Endothelial cell of umbilical vein (primary cell): ENCODE measurements around the gene FRYL. TPM values are rescaled to one million over a fixed set of nuclear protein-coding genes. Genes with fewer than 3 reads are reported as not detected.

Experiments
- BruUV-seq: library from RNA; stranded (reverse); fragments of 400-500 nt; replicated peaks from 2 replicates; lab custom pipeline; 2021; lab: Mats Ljungman, UMichigan
- CTCF ChIA-PET: fragments of 300-600, 350-600 bp; sonication (Branson Sonifier 250); formaldehyde crosslinking; loops from one replicate; lab custom pipeline; 2021; ENCODE audit warnings: antibody characterized with exemption, inconsistent platforms; lab: Charles Lee
- POLR2A ChIA-PET: fragments of 300-600, 350-600 bp; sonication (Branson Sonifier 250); formaldehyde crosslinking; loops from one replicate; lab custom pipeline; 2021; ENCODE audit warnings: antibody characterized with exemption, inconsistent platforms; lab: Charles Lee
- DNase-seq: peaks from one replicate; pipeline ENCODE4 v3.0.0-alpha.2; 2011; ENCODE audit warnings: low read depth, low spot score
- FAIRE-seq: peaks from 2 replicates; lab custom pipeline; 2011; peaks lifted over from hg19 to GRCh38; lab: Jason Lieb, UNC
- H2AFZ ChIP-seq: 2 replicates; pipeline ENCODE4 v1.6.0; 2012; ENCODE audit warnings: low read depth, low read length, control low read depth, inconsistent platforms
- H3K27ac ChIP-seq: 2 replicates; pipeline ENCODE4 v1.5.1; 2011; ENCODE audit warnings: low read depth, mild to moderate bottlenecking, control low read depth, low read length, moderate library complexity; ENCODE audit not compliant: insufficient read depth
- H3K27me3 ChIP-seq, 2 experiments: 2 replicates each; pipeline versions ENCODE4 v1.6.0 to v1.6.1; 2011; ENCODE audit warnings: low read length in 2 of 2, mixed read lengths in 1 of 2; ENCODE audit not compliant: control insufficient read depth in 2 of 2, insufficient read depth in 2 of 2
- H3K36me3 ChIP-seq, 2 experiments: 2 replicates in 1 of 2; 3 replicates in 1 of 2; pipeline ENCODE4 v1.5.1; 2011; ENCODE audit warnings: low read length in 2 of 2, mild to moderate bottlenecking in 1 of 2, moderate library complexity in 1 of 2; ENCODE audit not compliant: control insufficient read depth in 2 of 2, insufficient read depth in 2 of 2; ENCODE audit errors: extremely low read depth in 1 of 2
- H3K4me1 ChIP-seq: 3 replicates; pipeline ENCODE4 v1.5.1; 2011; ENCODE audit warnings: mild to moderate bottlenecking, low read length; ENCODE audit not compliant: control insufficient read depth, insufficient read depth; ENCODE audit errors: extremely low read depth
- H3K4me2 ChIP-seq: 2 replicates; pipeline ENCODE4 v1.6.1; 2011; ENCODE audit warnings: low read length, control low read depth, mixed read lengths; ENCODE audit not compliant: insufficient read depth
- H3K4me3 ChIP-seq, 3 experiments: fragments of 200-600 bp in 1 of 3; sonication (generic), shearing (Covaris generic) in 1 of 3; replicated peaks in 1 of 3; 2 replicates each; pipeline ENCODE4 v1.5.1; 2011 to 2016; ENCODE audit warnings: control low read depth in 3 of 3, low read length in 3 of 3, mild to moderate bottlenecking in 2 of 3, inconsistent platforms in 1 of 3, low read depth in 1 of 3, moderate library complexity in 1 of 3; ENCODE audit not compliant: insufficient read depth in 1 of 3
- H3K79me2 ChIP-seq: 2 replicates; pipeline ENCODE4 v1.6.0; 2012; ENCODE audit warnings: low read length, inconsistent platforms; ENCODE audit not compliant: control insufficient read depth, insufficient read depth
- H3K9ac ChIP-seq: replicated peaks from 2 replicates; pipeline ENCODE3; 2011; ENCODE audit warnings: low read length, control low read depth; ENCODE audit not compliant: insufficient read depth; ENCODE audit errors: extremely low read depth
- H3K9me1 ChIP-seq: replicated peaks from 3 replicates; pipeline ENCODE4 v1.6.0; 2011; ENCODE audit warnings: mild to moderate bottlenecking, low read length; ENCODE audit not compliant: control insufficient read depth, insufficient read depth; ENCODE audit errors: extremely low read depth
- H3K9me3 ChIP-seq: replicated peaks from 2 replicates; pipeline ENCODE4 v1.5.1; 2012; ENCODE audit warnings: low read length, inconsistent platforms; ENCODE audit not compliant: control insufficient read depth, insufficient read depth
- H4K20me1 ChIP-seq: replicated peaks from 2 replicates; pipeline ENCODE3; 2011; ENCODE audit warnings: mild to moderate bottlenecking, low read length; ENCODE audit not compliant: control insufficient read depth, insufficient read depth; ENCODE audit errors: extremely low read depth
- EZH2 ChIP-seq: IDR thresholded peaks from 2 replicates; pipeline ENCODE4 v1.6.1; 2012; ENCODE audit warnings: borderline replicate concordance, low read depth, mild to moderate bottlenecking, moderate library complexity, low read length, inconsistent platforms; ENCODE audit not compliant: severe bottlenecking
- FOS ChIP-seq: IDR thresholded peaks from 2 replicates; pipeline ENCODE4 v1.6.1; 2011; ENCODE audit warnings: mild to moderate bottlenecking, low read length, moderate library complexity, borderline replicate concordance; ENCODE audit not compliant: insufficient read depth
- GATA2 ChIP-seq: IDR thresholded peaks from 2 replicates; pipeline ENCODE4 v1.7.0; 2011; ENCODE audit warnings: low read depth, mild to moderate bottlenecking, moderate library complexity, mixed read lengths, low read length; ENCODE audit not compliant: insufficient read length, insufficient read depth
- JUN ChIP-seq: IDR thresholded peaks from 2 replicates; pipeline ENCODE4 v1.6.1; 2011; ENCODE audit warnings: borderline replicate concordance, low read depth; ENCODE audit not compliant: insufficient read length, insufficient read depth
- MYC ChIP-seq: IDR thresholded peaks from one replicate; pipeline ENCODE4 v1.6.1; 2011; ENCODE audit warnings: mild to moderate bottlenecking, low read depth, low read length
- POLR2A ChIP-seq: IDR thresholded peaks from 2 replicates; pipeline ENCODE4 v1.6.1; 2012; ENCODE audit warnings: low read depth, mild to moderate bottlenecking, control low read depth, low read length
- POLR2AphosphoS5 ChIP-seq: IDR thresholded peaks from 2 replicates; pipeline ENCODE4 v1.6.1; 2012; ENCODE audit warnings: low read depth, mild to moderate bottlenecking, control low read depth, low read length, moderate library complexity; ENCODE audit not compliant: insufficient read depth
- dilution Hi-C: fragments of 300-500 bp; cut with MboI; formaldehyde crosslinking; loops from one replicate; pipeline ENCODE4 v1.15.0; 2019; ENCODE audit warnings: low sequenced_read_pairs; ENCODE audit not compliant: extremely low pct_ligation_motif_present
- intact Hi-C: fragments of 100-400 bp; cut with micrococcal nuclease; formaldehyde crosslinking; loops from one replicate; pipeline ENCODE4 v1.10.0; 2022
- polyA plus RNA-seq, 4 experiments: library from polyadenylated mRNA; depleted of rRNA in 3 of 4; stranded (reverse) in 3 of 4; unstranded in 1 of 4; fragments of >200 nt; gene quantifications; 2 replicates each; pipeline versions ENCODE4 v1.2.1 to v1.2.3, GENCODE V29; 2011 to 2012; ENCODE audit warnings: missing spikeins in 1 of 4
- total RNA-seq: library from RNA; stranded (reverse); gene quantifications from 2 replicates; pipeline ENCODE4 v1.2.3, GENCODE V29; 2021
- TF ChIP-seq, protein P1 (sequence below): IDR thresholded peaks from 2 replicates; pipeline ENCODE4 v1.6.1; 2011; ENCODE audit not compliant: insufficient read depth, insufficient read length
- TF ChIP-seq, protein P2 (sequence below), 2 donors: IDR thresholded peaks; 1 replicate in 1 of 2; 2 replicates in 1 of 2; pipeline ENCODE4 v1.5.1; 2011; ENCODE audit warnings: low read length in 2 of 2, mild to moderate bottlenecking in 2 of 2, moderate library complexity in 2 of 2, control low read depth in 1 of 2, inconsistent platforms in 1 of 2, low read depth in 1 of 2; ENCODE audit not compliant: insufficient read depth in 1 of 2; ENCODE audit errors: extremely low read depth in 1 of 2

The FRYL gene
- total and polyA plus RNA-seq, 2 donors (not counting 3 experiments of a cell fraction or from before 2014, with no cell fraction given), result 17.0 to 84.9 TPM

DNA sequence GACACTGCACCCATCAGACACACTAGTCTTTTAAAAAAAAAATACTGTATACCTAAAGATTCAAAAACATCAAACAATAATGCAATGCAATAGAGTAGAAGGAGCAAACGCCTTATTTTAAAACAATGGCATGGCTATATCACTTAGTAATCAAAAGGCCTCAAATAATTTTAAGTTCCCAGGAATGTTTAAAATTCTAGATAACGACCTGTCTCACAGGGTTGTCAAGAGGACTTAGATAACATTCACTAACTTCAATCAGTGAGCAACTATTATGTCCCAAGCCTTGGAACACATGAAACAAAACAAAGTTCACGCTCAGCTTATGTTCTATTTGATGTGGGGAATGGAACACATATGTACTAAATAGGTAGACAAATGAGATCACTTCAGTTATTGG lies 106.5 kb downstream of the FRYL start:
- dilution Hi-C loops (no loop called here), intact Hi-C loops (no loop called here)
- no peak overlapping the region for H3K4me3 ChIP-seq
- no peaks in the 10 kb centered on the region for H3K36me3 ChIP-seq
- peaks cover under 1% of the 10 kb centered on the region for H3K4me1 ChIP-seq
- TF ChIP-seq, protein P1, sequence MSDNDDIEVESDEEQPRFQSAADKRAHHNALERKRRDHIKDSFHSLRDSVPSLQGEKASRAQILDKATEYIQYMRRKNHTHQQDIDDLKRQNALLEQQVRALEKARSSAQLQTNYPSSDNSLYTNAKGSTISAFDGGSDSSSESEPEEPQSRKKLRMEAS, result no peak
- no peak for TF ChIP-seq JUN
- TF ChIP-seq, protein P2, sequence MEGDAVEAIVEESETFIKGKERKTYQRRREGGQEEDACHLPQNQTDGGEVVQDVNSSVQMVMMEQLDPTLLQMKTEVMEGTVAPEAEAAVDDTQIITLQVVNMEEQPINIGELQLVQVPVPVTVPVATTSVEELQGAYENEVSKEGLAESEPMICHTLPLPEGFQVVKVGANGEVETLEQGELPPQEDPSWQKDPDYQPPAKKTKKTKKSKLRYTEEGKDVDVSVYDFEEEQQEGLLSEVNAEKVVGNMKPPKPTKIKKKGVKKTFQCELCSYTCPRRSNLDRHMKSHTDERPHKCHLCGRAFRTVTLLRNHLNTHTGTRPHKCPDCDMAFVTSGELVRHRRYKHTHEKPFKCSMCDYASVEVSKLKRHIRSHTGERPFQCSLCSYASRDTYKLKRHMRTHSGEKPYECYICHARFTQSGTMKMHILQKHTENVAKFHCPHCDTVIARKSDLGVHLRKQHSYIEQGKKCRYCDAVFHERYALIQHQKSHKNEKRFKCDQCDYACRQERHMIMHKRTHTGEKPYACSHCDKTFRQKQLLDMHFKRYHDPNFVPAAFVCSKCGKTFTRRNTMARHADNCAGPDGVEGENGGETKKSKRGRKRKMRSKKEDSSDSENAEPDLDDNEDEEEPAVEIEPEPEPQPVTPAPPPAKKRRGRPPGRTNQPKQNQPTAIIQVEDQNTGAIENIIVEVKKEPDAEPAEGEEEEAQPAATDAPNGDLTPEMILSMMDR (IDR thresholded peaks at IDR 0.05; ENCODE audit: extremely low read depth in 1 of 2, insufficient read depth in 1 of 2, low read depth in 1 of 2, low read length in 2 of 2), result no peak
- no peak for TF ChIP-seq MYC
- no peak for TF ChIP-seq EZH2
- TF ChIP-seq POLR2A, result no peak
- BruUV-seq, result no TSS peak
- no peaks in the 10 kb centered on the region for H3K9me3 ChIP-seq
- no peaks in the 10 kb centered on the region for H3K27me3 ChIP-seq
- peaks cover 7% of the 10 kb centered on the region for H4K20me1 ChIP-seq
- ChIA-PET POLR2A (no interaction called here), CTCF (no interaction called here)
- H3K9me1 ChIP-seq, result no peaks in the 10 kb centered on the region
- no peak overlapping the region for H2AFZ ChIP-seq
- no peak overlapping the region for H3K27ac ChIP-seq
- no peak overlapping the region for H3K4me2 ChIP-seq
- DNase-seq, result no peak
- peaks cover 21% of the 10 kb centered on the region for H3K79me2 ChIP-seq
- no peak for FAIRE-seq
- H3K9ac ChIP-seq, result no peak overlapping the region

DNA sequence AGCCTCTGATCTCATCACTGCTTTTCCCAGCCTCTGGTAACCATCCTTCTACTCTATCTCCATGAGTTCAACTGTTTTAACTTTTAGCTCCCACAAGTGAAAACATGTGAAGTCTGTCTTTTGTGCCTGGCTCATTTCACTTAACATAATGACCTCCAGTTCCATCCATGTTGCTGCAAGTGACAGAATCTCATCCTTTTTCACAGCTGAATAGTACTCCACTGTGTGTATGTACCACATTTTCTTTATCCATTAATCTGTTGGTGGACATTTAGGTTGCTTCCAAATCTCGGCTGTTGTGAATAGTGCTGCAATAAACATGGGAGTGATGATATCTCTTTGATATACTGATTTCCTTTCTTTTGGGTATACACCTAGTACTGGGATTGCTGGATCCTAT lies 109.5 kb downstream of the FRYL start:
- Histone ChIP-seq H4K20me1 (peaks cover 11% of the 10 kb centered on the region), H3K4me3 (no peak overlapping the region), H3K4me2 (no peak overlapping the region), H3K27ac (no peak overlapping the region), H3K9ac (no peak overlapping the region), H3K4me1 (peaks cover 25% of the 10 kb centered on the region), H3K27me3 (no peaks in the 10 kb centered on the region), H3K79me2 (peaks cover 28% of the 10 kb centered on the region), H2AFZ (no peak overlapping the region), H3K36me3 (no peaks in the 10 kb centered on the region), H3K9me1 (no peaks in the 10 kb centered on the region), H3K9me3 (no peaks in the 10 kb centered on the region)
- ChIA-PET POLR2A (no interaction called here), CTCF (interaction anchor here (1.0 to 1.8 kb wide), 3 partner anchors 9 to 92 kb away, joined by 3 to 6 read pairs (median 3); no protein-coding TSS in a partner anchor)
- DNase-seq, result no peak
- dilution Hi-C loops (no loop called here), intact Hi-C loops (no loop called here)
- BruUV-seq, result no TSS peak
- no peak for FAIRE-seq
- TF ChIP-seq MYC (no peak), POLR2AphosphoS5 (no peak), EZH2 (no peak), GATA2 (no peak), POLR2A (no peak), JUN (no peak), FOS (no peak)
- TF ChIP-seq, protein P1, result no peak
- TF ChIP-seq, protein P2 (IDR thresholded peaks at IDR 0.05; ENCODE audit: extremely low read depth in 1 of 2, insufficient read depth in 1 of 2, low read depth in 1 of 2, low read length in 2 of 2), result no peak
